Mucosa of stomach (tissue), 1 donor: ENCODE measurements around the gene GRIK1.

ENCODE experiments used
- H3K27me3 ChIP-seq: one replicate; pipeline ENCODE4 v1.7.0; 2013; ENCODE audit warnings: mild to moderate bottlenecking, low read length; ENCODE audit not compliant: control insufficient read depth, insufficient read depth
- H3K36me3 ChIP-seq: one replicate; pipeline ENCODE4 v1.7.0; 2013; ENCODE audit warnings: low read length; ENCODE audit not compliant: control insufficient read depth, insufficient read depth
- H3K4me1 ChIP-seq: one replicate; pipeline ENCODE4 v1.7.0; 2013; ENCODE audit warnings: mild to moderate bottlenecking, low read length; ENCODE audit not compliant: control insufficient read depth, insufficient read depth
- H3K4me3 ChIP-seq: one replicate; pipeline ENCODE4 v1.7.0; 2013; ENCODE audit warnings: low read length
- H3K9ac ChIP-seq: one replicate; pipeline ENCODE4 v1.7.0; 2013; ENCODE audit warnings: mild to moderate bottlenecking, low read length, moderate library complexity
- H3K9me3 ChIP-seq: one replicate; pipeline ENCODE4 v1.7.0; 2013; ENCODE audit warnings: mild to moderate bottlenecking, low read length, moderate library complexity; ENCODE audit not compliant: control insufficient read depth
- donor health status: Pancreatic carcinoma.

Gene GRIK1

GRCh38 chr21:29947119-29947518 is 7.3 kb upstream of the GRIK1 start:
- H3K36me3 ChIP-seq = no peaks in the 10 kb centered on the region
- H3K27me3 ChIP-seq = no peaks in the 10 kb centered on the region
- no peaks in the 10 kb centered on the region for H3K9me3 ChIP-seq
- H3K4me3 ChIP-seq = no peak overlapping the region
- no peak overlapping the region for H3K9ac ChIP-seq
- H3K4me1 ChIP-seq = no peaks in the 10 kb centered on the region

DNA sequence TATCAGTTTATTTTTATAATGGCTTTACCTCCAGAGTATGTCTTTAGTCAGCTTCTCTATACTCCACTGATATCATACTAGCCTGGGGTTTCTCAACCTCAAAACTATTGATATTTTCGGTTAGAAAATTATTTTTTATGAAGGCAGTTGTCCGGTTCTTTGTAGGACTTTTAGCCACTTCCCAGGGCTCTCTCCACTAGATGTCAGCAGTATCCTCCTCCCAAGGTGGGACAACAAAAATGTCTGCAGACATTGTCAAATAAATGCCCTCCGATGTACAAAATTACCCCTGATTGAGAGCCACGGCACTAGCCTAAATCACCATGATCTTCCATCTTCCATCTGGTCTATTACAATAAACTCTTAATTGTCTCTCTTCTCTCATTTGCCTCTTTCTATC is 4.1 kb upstream of the GRIK1 start:
- Histone ChIP-seq H3K27me3 (peaks cover 26% of the 10 kb centered on the region), H3K4me3 (no peak overlapping the region), H3K36me3 (no peaks in the 10 kb centered on the region), H3K4me1 (peaks cover 3% of the 10 kb centered on the region), H3K9ac (no peak overlapping the region), H3K9me3 (no peaks in the 10 kb centered on the region)

- Histone ChIP-seq H3K27me3 (peaks cover 36% of the 10 kb centered on the region), H3K36me3 (no peaks in the 10 kb centered on the region), H3K4me3 (no peak overlapping the region), H3K9ac (no peak overlapping the region), H3K4me1 (peaks cover 3% of the 10 kb centered on the region), H3K9me3 (no peaks in the 10 kb centered on the region)
Observed at GRCh38 chr21:29942034-29942433, 2.2 kb upstream of the GRIK1 start.

GRCh38 chr21:29940991-29941390 is 1.2 kb upstream of the GRIK1 start:
- Histone ChIP-seq H3K4me1 (peaks cover 3% of the 10 kb centered on the region), H3K9me3 (no peaks in the 10 kb centered on the region), H3K27me3 (peaks cover 36% of the 10 kb centered on the region), H3K36me3 (no peaks in the 10 kb centered on the region), H3K4me3 (no peak overlapping the region), H3K9ac (no peak overlapping the region)

- Histone ChIP-seq H3K9me3 (no peaks in the 10 kb centered on the region), H3K9ac (no peak overlapping the region), H3K36me3 (no peaks in the 10 kb centered on the region), H3K4me1 (peaks cover 3% of the 10 kb centered on the region), H3K4me3 (no peak overlapping the region), H3K27me3 (peaks cover 36% of the 10 kb centered on the region)
Observed at GRCh38 chr21:29940361-29940760, 565 bp upstream of the GRIK1 start.

GRCh38 chr21:29939104-29939923 is 482 bp downstream of the GRIK1 start:
- H3K27me3 ChIP-seq = peaks cover 36% of the 10 kb centered on the region

DNA sequence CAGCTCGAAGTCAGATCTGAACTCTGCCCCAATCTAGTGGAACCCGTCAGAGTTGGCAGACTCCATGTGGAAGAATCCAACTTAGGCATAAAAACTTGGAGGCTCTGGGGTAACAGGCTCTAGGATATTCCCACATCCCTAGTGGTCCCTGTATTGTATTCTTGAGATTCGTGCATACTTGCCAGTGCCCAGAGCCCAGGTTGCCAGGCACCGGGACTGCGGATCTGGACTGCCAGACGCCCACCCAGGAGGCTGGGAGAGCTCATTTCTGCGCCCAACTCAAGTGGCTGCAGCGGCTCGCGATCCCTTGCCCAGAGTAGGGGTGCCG is 1.1 kb downstream of the GRIK1 start:
- Histone ChIP-seq H3K27me3 (peaks cover 36% of the 10 kb centered on the region), H3K36me3 (no peaks in the 10 kb centered on the region), H3K9me3 (no peaks in the 10 kb centered on the region), H3K9ac (no peak overlapping the region), H3K4me3 (no peak overlapping the region), H3K4me1 (peaks cover 3% of the 10 kb centered on the region)

More at GRCh38 chr21:29939104-29939923, 482 bp downstream of the GRIK1 start:
- Histone ChIP-seq H3K36me3 (no peaks in the 10 kb centered on the region), H3K9ac (peak overlapping the region; percentile 22), H3K9me3 (no peaks in the 10 kb centered on the region), H3K4me1 (peaks cover 3% of the 10 kb centered on the region), H3K4me3 (no peak overlapping the region)

DNA sequence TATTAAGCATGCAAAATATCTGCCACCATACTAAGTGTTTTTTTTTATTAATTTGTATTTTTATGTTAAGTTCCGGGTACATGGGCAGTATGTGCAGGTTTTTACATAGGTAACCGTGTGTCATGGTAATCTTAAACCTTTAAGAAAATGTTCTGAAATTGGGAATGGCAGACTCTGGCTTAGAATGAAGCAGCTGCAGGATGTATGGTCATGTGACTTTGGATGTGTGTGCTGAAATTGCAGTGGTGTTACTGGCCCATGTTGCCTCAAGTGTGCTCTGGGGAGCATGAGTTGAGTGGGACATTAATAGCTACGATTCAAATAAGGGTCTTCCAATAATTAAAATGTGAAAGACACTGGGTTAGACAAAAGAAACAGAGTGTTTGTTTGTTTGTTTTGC is 6.7 kb downstream of the GRIK1 start:
- Histone ChIP-seq H3K9ac (no peak overlapping the region), H3K27me3 (peaks cover 2% of the 10 kb centered on the region), H3K9me3 (no peaks in the 10 kb centered on the region), H3K4me3 (no peak overlapping the region), H3K36me3 (no peaks in the 10 kb centered on the region), H3K4me1 (no peaks in the 10 kb centered on the region)

GRCh38 chr21:29928537-29928936 is 11.3 kb downstream of the GRIK1 start:
- H3K36me3 ChIP-seq = no peaks in the 10 kb centered on the region
- H3K4me3 ChIP-seq = no peak overlapping the region
- no peaks in the 10 kb centered on the region for H3K9me3 ChIP-seq
- no peaks in the 10 kb centered on the region for H3K4me1 ChIP-seq
- no peaks in the 10 kb centered on the region for H3K27me3 ChIP-seq
- H3K9ac ChIP-seq = no peak overlapping the region

DNA sequence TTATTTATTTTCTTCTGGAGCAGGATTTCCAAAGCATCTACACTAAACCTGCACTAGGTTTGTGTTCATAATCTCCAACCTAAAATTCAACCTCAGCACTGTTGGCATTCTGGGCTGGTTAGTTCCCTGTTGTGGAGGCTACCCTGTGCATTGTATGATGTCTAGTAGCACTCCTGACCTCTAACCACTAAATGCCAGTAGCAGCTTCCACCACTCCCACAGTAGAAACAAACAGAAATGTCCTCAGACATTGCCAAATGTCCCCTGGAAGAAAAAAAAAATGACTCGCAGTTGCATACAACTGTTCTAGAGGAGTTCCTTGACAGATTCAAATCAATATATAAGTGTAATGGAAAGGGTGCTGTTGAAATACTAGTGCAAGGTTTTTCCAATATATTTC is 18.9 kb downstream of the GRIK1 start:
- Histone ChIP-seq H3K4me3 (no peak overlapping the region), H3K36me3 (no peaks in the 10 kb centered on the region), H3K4me1 (no peaks in the 10 kb centered on the region), H3K9me3 (no peaks in the 10 kb centered on the region), H3K27me3 (no peaks in the 10 kb centered on the region), H3K9ac (no peak overlapping the region)

DNA sequence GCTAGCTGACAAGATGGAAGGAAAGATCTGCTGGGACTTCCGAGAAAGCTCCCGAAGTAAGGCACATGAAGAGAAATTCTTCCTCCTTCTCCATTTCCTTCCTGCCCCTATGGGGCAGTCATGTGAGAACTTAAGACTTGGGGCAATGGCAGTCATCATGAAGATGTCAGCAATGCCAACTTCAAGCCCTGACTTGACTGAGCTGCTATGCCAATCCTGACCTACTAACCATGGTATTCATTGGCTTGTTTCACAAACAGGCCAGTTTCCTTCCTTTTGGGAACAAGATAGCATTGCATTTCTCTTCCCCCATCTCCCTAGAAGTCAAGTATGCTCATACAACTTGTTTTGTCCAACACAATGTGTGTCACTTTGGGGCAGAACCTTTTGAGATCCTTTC is 25.5 kb downstream of the GRIK1 start:
- Histone ChIP-seq H3K4me3 (no peak overlapping the region), H3K9me3 (no peaks in the 10 kb centered on the region), H3K36me3 (no peaks in the 10 kb centered on the region), H3K27me3 (no peaks in the 10 kb centered on the region), H3K9ac (no peak overlapping the region), H3K4me1 (no peaks in the 10 kb centered on the region)

GRCh38 chr21:29909571-29909970 is 30.2 kb downstream of the GRIK1 start:
- no peak overlapping the region for H3K4me3 ChIP-seq
- no peaks in the 10 kb centered on the region for H3K9me3 ChIP-seq
- H3K9ac ChIP-seq = no peak overlapping the region
- no peaks in the 10 kb centered on the region for H3K27me3 ChIP-seq
- no peaks in the 10 kb centered on the region for H3K36me3 ChIP-seq
- H3K4me1 ChIP-seq = no peaks in the 10 kb centered on the region
